WTC11 (cell line): ENCODE measurements around the gene SEMA6B. TPM values are rescaled to one million over a fixed set of nuclear protein-coding genes. Genes with fewer than 3 reads are reported as not detected.

Experiments used
- ATAC-seq: fragments of 200-7000 bp; cut with Tn5 transposase; 2 replicates; pipeline ENCODE4 v1.10.0; 2021; ENCODE audit warnings: mild to moderate bottlenecking, moderate library complexity
- CTCF ChIA-PET: fragments of 300-600 bp; sonication (Branson Sonifier 250); formaldehyde crosslinking; loops from one replicate; lab custom pipeline; 2021; ENCODE audit warnings: antibody characterized with exemption; lab: Charles Lee
- POLR2A ChIA-PET: fragments of 350-600 bp; sonication (Branson Sonifier 250); formaldehyde crosslinking; loops from one replicate; lab custom pipeline; 2021; ENCODE audit warnings: antibody characterized with exemption; lab: Charles Lee
- DNase-seq: peaks from one replicate; pipeline ENCODE4 v3.0.0; 2021; ENCODE audit warnings: low spot score
- H3K27ac Mint-ChIP-seq: 2 replicates; pipeline ENCODE4 v1.8.0; 2021; ENCODE audit warnings: mixed read lengths
- H3K27me3 Mint-ChIP-seq: 2 replicates; pipeline ENCODE4 v1.8.0; 2021; ENCODE audit warnings: low read depth, mild to moderate bottlenecking, moderate library complexity, mixed read lengths
- H3K36me3 Mint-ChIP-seq: 2 replicates; pipeline ENCODE4 v1.8.0; 2021; ENCODE audit warnings: mixed read lengths
- H3K4me1 Mint-ChIP-seq: 2 replicates; pipeline ENCODE4 v1.8.0; 2022; ENCODE audit warnings: mixed read lengths
- H3K4me3 Mint-ChIP-seq: 2 replicates; pipeline ENCODE4 v1.8.0; 2021; ENCODE audit warnings: mild to moderate bottlenecking, moderate library complexity, mixed read lengths
- H3K9me3 Mint-ChIP-seq: 2 replicates; pipeline ENCODE4 v1.8.0; 2021; ENCODE audit warnings: mixed read lengths
- EMX1 ChIP-seq: fragments of 250-450 bp; sonication (Bioruptor Pico); IDR thresholded peaks from 2 replicates; pipeline ENCODE4 v1.8.0; 2021; ENCODE audit warnings: mild to moderate bottlenecking
- ESRRA ChIP-seq: sonication (generic); formaldehyde crosslinking; IDR thresholded peaks from 2 replicates; pipeline ENCODE4 v1.8.1; 2022; ENCODE audit warnings: mild to moderate bottlenecking, missing genetic modification reagents, borderline replicate concordance
- FOXJ3 ChIP-seq: sonication (generic); formaldehyde crosslinking; IDR thresholded peaks from 2 replicates; pipeline ENCODE4 v1.9.0; 2021; ENCODE audit warnings: missing genetic modification reagents, mild to moderate bottlenecking, borderline replicate concordance
- GABPB1 ChIP-seq: sonication (generic); formaldehyde crosslinking; IDR thresholded peaks from 2 replicates; pipeline ENCODE4 v1.8.1; 2023; ENCODE audit warnings: mild to moderate bottlenecking, missing genetic modification reagents
- HMGXB4 ChIP-seq: sonication (generic); formaldehyde crosslinking; IDR thresholded peaks from 2 replicates; pipeline ENCODE4 v1.8.1; 2023; ENCODE audit warnings: mild to moderate bottlenecking, moderate library complexity, missing genetic modification reagents
- JAZF1 ChIP-seq: fragments of 250-450 bp; sonication (Bioruptor Pico); IDR thresholded peaks from 2 replicates; pipeline ENCODE4 v1.9.0; 2021; ENCODE audit warnings: moderate library complexity, mild to moderate bottlenecking, inconsistent platforms
- KAT7 ChIP-seq: sonication (generic); formaldehyde crosslinking; IDR thresholded peaks from 2 replicates; pipeline ENCODE4 v1.8.1; 2023; ENCODE audit warnings: missing genetic modification reagents, mild to moderate bottlenecking, borderline replicate concordance
- MXD4 ChIP-seq: fragments of 250-450 bp; sonication (Bioruptor Pico); IDR thresholded peaks from 2 replicates; pipeline ENCODE4 v1.8.0; 2021; ENCODE audit warnings: mild to moderate bottlenecking, moderate library complexity, borderline replicate concordance
- NFATC4 ChIP-seq: fragments of 250-450 bp; sonication (Bioruptor Pico); IDR thresholded peaks from 2 replicates; pipeline ENCODE4 v1.9.0; 2021; ENCODE audit warnings: mild to moderate bottlenecking
- NFE2L1 ChIP-seq: sonication (generic); formaldehyde crosslinking; IDR thresholded peaks from 2 replicates; pipeline ENCODE4 v1.8.1; 2023; ENCODE audit warnings: missing genetic modification reagents
- NR2C2 ChIP-seq: sonication (generic); formaldehyde crosslinking; IDR thresholded peaks from 2 replicates; pipeline ENCODE4 v1.8.0; 2022; ENCODE audit warnings: mild to moderate bottlenecking, missing genetic modification reagents
- NR3C1 ChIP-seq: sonication (generic); formaldehyde crosslinking; conservative IDR thresholded peaks from 2 replicates; pipeline ENCODE4 v1.8.1; 2023; ENCODE audit warnings: low read depth, mild to moderate bottlenecking, missing genetic modification reagents
- OVOL2 ChIP-seq: fragments of 250-450 bp; sonication (Bioruptor Pico); IDR thresholded peaks from 2 replicates; pipeline ENCODE4 v1.9.0; 2021; ENCODE audit warnings: mild to moderate bottlenecking, borderline replicate concordance
- PRRX2 ChIP-seq: fragments of 250-450 bp; sonication (Bioruptor Pico); IDR thresholded peaks from 2 replicates; pipeline ENCODE4 v1.8.0; 2021; ENCODE audit warnings: mild to moderate bottlenecking
- RELA ChIP-seq: sonication (generic); formaldehyde crosslinking; IDR thresholded peaks from 2 replicates; pipeline ENCODE4 v1.8.1; 2022; ENCODE audit warnings: missing genetic modification reagents, mild to moderate bottlenecking, borderline replicate concordance
- RORB ChIP-seq: fragments of 250-450 bp; sonication (Bioruptor Pico); IDR thresholded peaks from 2 replicates; pipeline ENCODE4 v1.9.0; 2021; ENCODE audit warnings: mild to moderate bottlenecking
- TCF7 ChIP-seq: sonication (generic); formaldehyde crosslinking; IDR thresholded peaks from 2 replicates; pipeline ENCODE4 v1.8.0; 2022; ENCODE audit warnings: mild to moderate bottlenecking, low read depth, missing genetic modification reagents, moderate library complexity
- TEAD4 ChIP-seq: sonication (generic); formaldehyde crosslinking; IDR thresholded peaks from 2 replicates; pipeline ENCODE4 v1.8.0; 2022; ENCODE audit warnings: mild to moderate bottlenecking, missing genetic modification reagents
- USF2 ChIP-seq: sonication (generic); formaldehyde crosslinking; IDR thresholded peaks from 2 replicates; pipeline ENCODE4 v1.8.1; 2023; ENCODE audit warnings: mild to moderate bottlenecking, missing genetic modification reagents, moderate library complexity
- ZNF219 ChIP-seq: sonication (generic); formaldehyde crosslinking; IDR thresholded peaks from 2 replicates; pipeline ENCODE4 v1.8.0; 2023; ENCODE audit warnings: missing genetic modification reagents, mild to moderate bottlenecking, borderline replicate concordance
- ZNF232 ChIP-seq: sonication (generic); formaldehyde crosslinking; IDR thresholded peaks from 2 replicates; pipeline ENCODE4 v1.8.0; 2022; ENCODE audit warnings: mild to moderate bottlenecking, missing genetic modification reagents
- ZNF263 ChIP-seq: sonication (generic); formaldehyde crosslinking; IDR thresholded peaks from 2 replicates; pipeline ENCODE4 v1.8.1; 2022; ENCODE audit warnings: low read depth, mild to moderate bottlenecking, moderate library complexity, missing genetic modification reagents
- ZNF317 ChIP-seq: sonication (generic); formaldehyde crosslinking; IDR thresholded peaks from 2 replicates; pipeline ENCODE4 v1.8.1; 2023; ENCODE audit warnings: low read depth, mild to moderate bottlenecking, moderate library complexity, missing genetic modification reagents, borderline replicate concordance
- total RNA-seq: library from RNA; stranded (reverse); gene quantifications from 3 replicates; pipeline ENCODE4 v1.2.3, GENCODE V29; 2021
- TF ChIP-seq, protein P1 (sequence below): sonication (generic); formaldehyde crosslinking; IDR thresholded peaks from 2 replicates; pipeline ENCODE4 v1.8.0; 2022; ENCODE audit warnings: missing genetic modification reagents
- TF ChIP-seq, protein P2 (sequence below): sonication (generic); formaldehyde crosslinking; IDR thresholded peaks from 2 replicates; pipeline ENCODE4 v1.8.0; 2022; ENCODE audit warnings: mild to moderate bottlenecking, missing genetic modification reagents
- TF ChIP-seq, protein P3 (sequence below): fragments of 250-450 bp; sonication (Bioruptor Pico); IDR thresholded peaks from 2 replicates; pipeline ENCODE4 v1.9.0; 2021; ENCODE audit warnings: mild to moderate bottlenecking
- TF ChIP-seq, protein P4 (sequence below): sonication (generic); formaldehyde crosslinking; IDR thresholded peaks from 2 replicates; pipeline ENCODE4 v1.8.0; 2022; ENCODE audit warnings: mild to moderate bottlenecking, missing genetic modification reagents

The SEMA6B gene
- total RNA-seq, 1 experiment from 2014 or later, result 45.1 TPM

DNA sequence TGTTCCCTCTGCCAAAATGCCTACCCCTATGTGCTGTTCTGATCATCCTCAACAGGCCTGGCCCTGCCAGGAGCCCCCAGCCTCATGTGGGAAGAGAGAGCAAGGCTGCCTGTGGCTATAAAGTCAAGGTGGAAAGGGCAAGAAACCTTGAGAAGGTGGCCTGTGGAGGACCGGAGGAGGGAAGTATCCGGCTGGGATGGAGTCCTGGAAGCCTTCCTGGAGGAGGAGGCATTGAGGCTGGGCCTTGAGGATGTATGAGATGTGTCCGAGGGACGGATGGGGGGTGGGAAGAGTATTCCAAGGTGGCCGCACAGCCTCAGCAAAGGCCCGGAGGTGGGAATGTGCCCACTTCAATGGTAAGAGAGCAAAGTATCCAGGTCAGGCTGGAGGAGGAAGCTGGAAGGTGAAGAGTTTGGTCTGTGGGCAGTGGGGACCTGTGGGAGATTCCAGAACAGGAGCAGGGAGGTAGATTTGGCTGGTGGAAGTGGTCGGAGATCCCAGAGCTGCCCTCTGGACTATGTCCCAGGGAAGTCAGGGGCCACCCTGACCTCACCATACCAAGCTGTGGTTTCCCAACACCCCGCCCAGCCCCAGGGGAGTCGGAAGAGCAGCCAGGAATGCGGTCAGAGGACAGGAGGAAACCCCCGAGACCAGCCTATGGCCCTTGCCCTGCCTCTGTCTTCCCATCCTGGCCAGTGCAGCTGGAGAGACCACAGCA is 38.2 kb downstream of the SEMA6B start:
- CTCF ChIA-PET, result interaction anchor here (0.6 to 1.8 kb wide), 10 partner anchors 14 to 116 kb away, joined by 3 to 14 read pairs (median 4); partner anchors contain the start of gene PLIN5
- Mint-ChIP-seq H3K4me1 (no peaks in the 10 kb centered on the region), H3K27ac (no peak overlapping the region)
- ATAC-seq, result no peak
- TF ChIP-seq NFATC4 (CRISPR knock-in tag) (no peak), TEAD4 (CRISPR knock-in tag) (no peak), NR2C2 (no peak), ZNF317 (CRISPR knock-in tag) (no peak), RORB (CRISPR knock-in tag) (no peak), ZNF263 (CRISPR knock-in tag) (no peak), TCF7 (CRISPR knock-in tag) (no peak), NR3C1 (CRISPR knock-in tag) (no peak), MXD4 (CRISPR knock-in tag) (no peak), FOXJ3 (CRISPR knock-in tag) (no peak), NFE2L1 (CRISPR knock-in tag) (no peak), GABPB1 (CRISPR knock-in tag) (no peak), EMX1 (CRISPR knock-in tag) (no peak), OVOL2 (CRISPR knock-in tag) (no peak), USF2 (CRISPR knock-in tag) (no peak)
- TF ChIP-seq, protein P1, sequence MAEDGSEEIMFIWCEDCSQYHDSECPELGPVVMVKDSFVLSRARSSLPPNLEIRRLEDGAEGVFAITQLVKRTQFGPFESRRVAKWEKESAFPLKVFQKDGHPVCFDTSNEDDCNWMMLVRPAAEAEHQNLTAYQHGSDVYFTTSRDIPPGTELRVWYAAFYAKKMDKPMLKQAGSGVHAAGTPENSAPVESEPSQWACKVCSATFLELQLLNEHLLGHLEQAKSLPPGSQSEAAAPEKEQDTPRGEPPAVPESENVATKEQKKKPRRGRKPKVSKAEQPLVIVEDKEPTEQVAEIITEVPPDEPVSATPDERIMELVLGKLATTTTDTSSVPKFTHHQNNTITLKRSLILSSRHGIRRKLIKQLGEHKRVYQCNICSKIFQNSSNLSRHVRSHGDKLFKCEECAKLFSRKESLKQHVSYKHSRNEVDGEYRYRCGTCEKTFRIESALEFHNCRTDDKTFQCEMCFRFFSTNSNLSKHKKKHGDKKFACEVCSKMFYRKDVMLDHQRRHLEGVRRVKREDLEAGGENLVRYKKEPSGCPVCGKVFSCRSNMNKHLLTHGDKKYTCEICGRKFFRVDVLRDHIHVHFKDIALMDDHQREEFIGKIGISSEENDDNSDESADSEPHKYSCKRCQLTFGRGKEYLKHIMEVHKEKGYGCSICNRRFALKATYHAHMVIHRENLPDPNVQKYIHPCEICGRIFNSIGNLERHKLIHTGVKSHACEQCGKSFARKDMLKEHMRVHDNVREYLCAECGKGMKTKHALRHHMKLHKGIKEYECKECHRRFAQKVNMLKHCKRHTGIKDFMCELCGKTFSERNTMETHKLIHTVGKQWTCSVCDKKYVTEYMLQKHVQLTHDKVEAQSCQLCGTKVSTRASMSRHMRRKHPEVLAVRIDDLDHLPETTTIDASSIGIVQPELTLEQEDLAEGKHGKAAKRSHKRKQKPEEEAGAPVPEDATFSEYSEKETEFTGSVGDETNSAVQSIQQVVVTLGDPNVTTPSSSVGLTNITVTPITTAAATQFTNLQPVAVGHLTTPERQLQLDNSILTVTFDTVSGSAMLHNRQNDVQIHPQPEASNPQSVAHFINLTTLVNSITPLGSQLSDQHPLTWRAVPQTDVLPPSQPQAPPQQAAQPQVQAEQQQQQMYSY, result no peak
- TF ChIP-seq, protein P2, sequence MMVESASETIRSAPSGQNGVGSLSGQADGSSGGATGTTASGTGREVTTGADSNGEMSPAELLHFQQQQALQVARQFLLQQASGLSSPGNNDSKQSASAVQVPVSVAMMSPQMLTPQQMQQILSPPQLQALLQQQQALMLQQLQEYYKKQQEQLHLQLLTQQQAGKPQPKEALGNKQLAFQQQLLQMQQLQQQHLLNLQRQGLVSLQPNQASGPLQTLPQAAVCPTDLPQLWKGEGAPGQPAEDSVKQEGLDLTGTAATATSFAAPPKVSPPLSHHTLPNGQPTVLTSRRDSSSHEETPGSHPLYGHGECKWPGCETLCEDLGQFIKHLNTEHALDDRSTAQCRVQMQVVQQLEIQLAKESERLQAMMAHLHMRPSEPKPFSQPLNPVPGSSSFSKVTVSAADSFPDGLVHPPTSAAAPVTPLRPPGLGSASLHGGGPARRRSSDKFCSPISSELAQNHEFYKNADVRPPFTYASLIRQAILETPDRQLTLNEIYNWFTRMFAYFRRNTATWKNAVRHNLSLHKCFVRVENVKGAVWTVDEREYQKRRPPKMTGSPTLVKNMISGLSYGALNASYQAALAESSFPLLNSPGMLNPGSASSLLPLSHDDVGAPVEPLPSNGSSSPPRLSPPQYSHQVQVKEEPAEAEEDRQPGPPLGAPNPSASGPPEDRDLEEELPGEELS (CRISPR knock-in tag), result no peak
- TF ChIP-seq, protein P3, sequence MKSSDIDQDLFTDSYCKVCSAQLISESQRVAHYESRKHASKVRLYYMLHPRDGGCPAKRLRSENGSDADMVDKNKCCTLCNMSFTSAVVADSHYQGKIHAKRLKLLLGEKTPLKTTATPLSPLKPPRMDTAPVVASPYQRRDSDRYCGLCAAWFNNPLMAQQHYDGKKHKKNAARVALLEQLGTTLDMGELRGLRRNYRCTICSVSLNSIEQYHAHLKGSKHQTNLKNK (CRISPR knock-in tag), result no peak
- TF ChIP-seq, all 79 proteins: peak for 0
- no peak for DNase-seq
- H3K4me3 Mint-ChIP-seq, result no peak overlapping the region
- peaks cover 55% of the 10 kb centered on the region for H3K27me3 Mint-ChIP-seq
- H3K36me3 Mint-ChIP-seq, result no peaks in the 10 kb centered on the region
- no peaks in the 10 kb centered on the region for H3K9me3 Mint-ChIP-seq
- POLR2A ChIA-PET, result no interaction called here

DNA sequence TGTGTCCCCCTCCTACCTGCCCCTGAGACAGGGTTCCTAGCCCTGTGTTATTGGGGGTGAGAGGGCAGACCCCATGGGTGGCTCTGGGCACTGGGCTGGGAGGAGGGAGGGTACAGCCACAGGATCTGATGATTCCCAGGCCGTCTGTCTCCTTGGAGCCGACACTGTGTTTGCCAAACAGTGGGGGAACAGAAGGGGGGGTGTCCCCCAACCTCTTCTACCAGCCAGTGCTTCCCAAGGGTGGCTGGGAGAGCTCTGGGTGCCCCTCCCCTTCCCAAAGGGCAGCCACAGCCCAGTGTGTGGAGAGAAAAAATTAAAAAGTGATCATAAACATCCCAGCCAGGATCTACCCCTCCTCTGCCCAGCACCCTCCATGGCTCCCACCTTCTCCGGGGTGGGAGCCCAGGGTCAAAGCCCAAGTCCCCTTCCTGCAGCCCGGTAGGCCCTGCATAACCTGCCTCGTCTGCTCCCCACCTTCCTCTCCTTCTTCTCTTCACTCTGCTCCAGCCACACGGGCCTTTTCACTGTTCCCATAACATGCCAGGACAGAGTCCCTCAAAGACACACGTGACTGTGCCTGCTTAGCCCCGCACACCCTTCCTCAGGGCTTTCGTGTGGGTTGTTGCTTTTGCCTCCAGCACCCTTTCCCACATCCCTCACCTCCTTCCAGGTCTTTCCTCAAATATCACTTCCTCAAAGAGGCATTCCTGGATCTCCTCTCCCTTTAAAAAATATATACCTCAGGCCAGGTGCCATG is 39.8 kb downstream of the SEMA6B start:
- ATAC-seq, result no peak
- POLR2A ChIA-PET, result no interaction called here
- TF ChIP-seq ZNF219 (CRISPR knock-in tag) (no peak), KAT7 (no peak), RORB (CRISPR knock-in tag) (no peak), RELA (CRISPR knock-in tag) (no peak), HMGXB4 (CRISPR knock-in tag) (no peak), PRRX2 (CRISPR knock-in tag) (no peak), ESRRA (CRISPR knock-in tag) (no peak), OVOL2 (CRISPR knock-in tag) (no peak), ZNF232 (CRISPR knock-in tag) (no peak), JAZF1 (no peak)
- TF ChIP-seq, protein P4, sequence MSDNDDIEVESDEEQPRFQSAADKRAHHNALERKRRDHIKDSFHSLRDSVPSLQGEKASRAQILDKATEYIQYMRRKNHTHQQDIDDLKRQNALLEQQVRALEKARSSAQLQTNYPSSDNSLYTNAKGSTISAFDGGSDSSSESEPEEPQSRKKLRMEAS (CRISPR knock-in tag), result no peak
- Mint-ChIP-seq H3K4me1 (no peaks in the 10 kb centered on the region), H3K9me3 (no peaks in the 10 kb centered on the region), H3K4me3 (no peak overlapping the region), H3K27me3 (peaks cover 68% of the 10 kb centered on the region), H3K36me3 (no peaks in the 10 kb centered on the region), H3K27ac (no peak overlapping the region)
- CTCF ChIA-PET, result interaction anchor here (1.1 kb wide), 2 partner anchors 116 to 157 kb away, joined by 3 read pairs; no protein-coding TSS in a partner anchor
- DNase-seq, result no peak
